WTC11 (cell line): ENCODE measurements around the gene LLGL2. TPM values are rescaled to one million over a fixed set of nuclear protein-coding genes. Genes with fewer than 3 reads are reported as not detected.

Experiments used
- ATAC-seq: fragments of 200-7000 bp; cut with Tn5 transposase; 2 replicates; pipeline ENCODE4 v1.10.0; 2021; ENCODE audit warnings: mild to moderate bottlenecking, moderate library complexity
- CTCF ChIA-PET: fragments of 300-600 bp; sonication (Branson Sonifier 250); formaldehyde crosslinking; loops from one replicate; lab custom pipeline; 2021; ENCODE audit warnings: antibody characterized with exemption; lab: Charles Lee
- POLR2A ChIA-PET: fragments of 350-600 bp; sonication (Branson Sonifier 250); formaldehyde crosslinking; loops from one replicate; lab custom pipeline; 2021; ENCODE audit warnings: antibody characterized with exemption; lab: Charles Lee
- DNase-seq: peaks from one replicate; pipeline ENCODE4 v3.0.0; 2021; ENCODE audit warnings: low spot score
- H3K27ac Mint-ChIP-seq: 2 replicates; pipeline ENCODE4 v1.8.0; 2021; ENCODE audit warnings: mixed read lengths
- H3K27me3 Mint-ChIP-seq: 2 replicates; pipeline ENCODE4 v1.8.0; 2021; ENCODE audit warnings: low read depth, mild to moderate bottlenecking, moderate library complexity, mixed read lengths
- H3K36me3 Mint-ChIP-seq: 2 replicates; pipeline ENCODE4 v1.8.0; 2021; ENCODE audit warnings: mixed read lengths
- H3K4me1 Mint-ChIP-seq: 2 replicates; pipeline ENCODE4 v1.8.0; 2022; ENCODE audit warnings: mixed read lengths
- H3K4me3 Mint-ChIP-seq: 2 replicates; pipeline ENCODE4 v1.8.0; 2021; ENCODE audit warnings: mild to moderate bottlenecking, moderate library complexity, mixed read lengths
- H3K9me3 Mint-ChIP-seq: 2 replicates; pipeline ENCODE4 v1.8.0; 2021; ENCODE audit warnings: mixed read lengths
- CREM ChIP-seq: sonication (generic); formaldehyde crosslinking; IDR thresholded peaks from 2 replicates; pipeline ENCODE4 v1.8.1; 2022; ENCODE audit warnings: mild to moderate bottlenecking, missing genetic modification reagents, moderate library complexity
- SP1 ChIP-seq: sonication (generic); formaldehyde crosslinking; conservative IDR thresholded peaks from 2 replicates; pipeline ENCODE4 v1.8.1; 2022; ENCODE audit warnings: missing genetic modification reagents
- ZNF232 ChIP-seq: sonication (generic); formaldehyde crosslinking; IDR thresholded peaks from 2 replicates; pipeline ENCODE4 v1.8.0; 2022; ENCODE audit warnings: mild to moderate bottlenecking, missing genetic modification reagents
- ZNF317 ChIP-seq: sonication (generic); formaldehyde crosslinking; IDR thresholded peaks from 2 replicates; pipeline ENCODE4 v1.8.1; 2023; ENCODE audit warnings: low read depth, mild to moderate bottlenecking, moderate library complexity, missing genetic modification reagents, borderline replicate concordance
- total RNA-seq: library from RNA; stranded (reverse); gene quantifications from 3 replicates; pipeline ENCODE4 v1.2.3, GENCODE V29; 2021
- TF ChIP-seq, protein P1 (sequence below): sonication (generic); formaldehyde crosslinking; IDR thresholded peaks from 2 replicates; pipeline ENCODE4 v1.8.1; 2023; ENCODE audit warnings: mild to moderate bottlenecking, missing genetic modification reagents, moderate library complexity
- TF ChIP-seq, protein P2 (sequence below): sonication (generic); formaldehyde crosslinking; IDR thresholded peaks from 2 replicates; pipeline ENCODE4 v1.8.0; 2022; ENCODE audit warnings: mild to moderate bottlenecking, missing genetic modification reagents
- TF ChIP-seq, protein P3 (sequence below): sonication (generic); formaldehyde crosslinking; IDR thresholded peaks from 2 replicates; pipeline ENCODE4 v1.8.0; 2023; ENCODE audit warnings: missing genetic modification reagents, mild to moderate bottlenecking, borderline replicate concordance
- TF ChIP-seq, protein P4 (sequence below): sonication (generic); formaldehyde crosslinking; IDR thresholded peaks from 2 replicates; pipeline ENCODE4 v1.8.0; 2022; ENCODE audit warnings: missing genetic modification reagents

The LLGL2 gene
- total RNA-seq, 1 experiment from 2014 or later = 103 TPM

DNA sequence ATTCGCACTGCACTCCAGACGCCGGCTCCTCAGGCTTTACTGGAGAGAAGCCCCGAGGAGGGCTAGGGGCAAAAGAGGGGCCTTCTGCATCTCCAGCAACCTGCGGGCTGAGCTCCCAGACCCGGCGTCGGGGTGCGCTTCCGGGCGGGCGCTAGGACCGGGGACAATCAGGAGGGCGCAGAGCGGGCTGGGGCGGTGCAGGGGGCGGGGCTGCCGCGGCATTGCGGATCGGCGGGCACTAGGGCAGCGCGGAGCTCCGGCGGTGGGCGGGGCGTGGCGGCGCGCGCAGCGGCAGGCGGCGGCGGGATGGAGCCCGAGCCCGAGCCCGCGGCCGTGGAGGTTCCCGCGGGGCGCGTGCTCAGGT, 9.3 kb upstream of the LLGL2 start, which contains the start of gene TSEN54:
Gene TSEN54 (plus strand): TSS at position 274 of the 364 bp plus-strand sequence. CDS start 33 bp downstream, at position 307.
- POLR2A ChIA-PET = interaction anchor here (0.5 to 1.4 kb wide), 8 partner anchors 9 to 264 kb away, joined by 3 to 6 read pairs (median 4); partner anchors contain the start of gene LLGL2
- H3K4me1 Mint-ChIP-seq = peaks cover 20% of the 10 kb centered on the region
- H3K36me3 Mint-ChIP-seq = peaks cover 25% of the 10 kb centered on the region
- ATAC-seq (peak; percentile 70), DNase-seq (peak; percentile 93)
- CTCF ChIA-PET = interaction anchor here (0.6 to 3.7 kb wide), 35 partner anchors 10 to 362 kb away, joined by 3 to 65 read pairs (median 5); partner anchors contain the start of genes GALK1, GGA3, LLGL2 and MIF4GD
- no peak within 1 kb of the TSS for H3K27ac Mint-ChIP-seq
- H3K4me3 Mint-ChIP-seq = peak within 1 kb of the TSS; percentile 80
- no peaks in the 10 kb centered on the region for H3K9me3 Mint-ChIP-seq
- no peaks in the 10 kb centered on the region for H3K27me3 Mint-ChIP-seq
- TF ChIP-seq, protein P1, sequence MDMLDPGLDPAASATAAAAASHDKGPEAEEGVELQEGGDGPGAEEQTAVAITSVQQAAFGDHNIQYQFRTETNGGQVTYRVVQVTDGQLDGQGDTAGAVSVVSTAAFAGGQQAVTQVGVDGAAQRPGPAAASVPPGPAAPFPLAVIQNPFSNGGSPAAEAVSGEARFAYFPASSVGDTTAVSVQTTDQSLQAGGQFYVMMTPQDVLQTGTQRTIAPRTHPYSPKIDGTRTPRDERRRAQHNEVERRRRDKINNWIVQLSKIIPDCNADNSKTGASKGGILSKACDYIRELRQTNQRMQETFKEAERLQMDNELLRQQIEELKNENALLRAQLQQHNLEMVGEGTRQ = peak; percentile 4; the same call in 1 of the 2 replicates
- TF ChIP-seq CREM (CRISPR knock-in tag) = peak; percentile 66
- TF ChIP-seq, protein P2, sequence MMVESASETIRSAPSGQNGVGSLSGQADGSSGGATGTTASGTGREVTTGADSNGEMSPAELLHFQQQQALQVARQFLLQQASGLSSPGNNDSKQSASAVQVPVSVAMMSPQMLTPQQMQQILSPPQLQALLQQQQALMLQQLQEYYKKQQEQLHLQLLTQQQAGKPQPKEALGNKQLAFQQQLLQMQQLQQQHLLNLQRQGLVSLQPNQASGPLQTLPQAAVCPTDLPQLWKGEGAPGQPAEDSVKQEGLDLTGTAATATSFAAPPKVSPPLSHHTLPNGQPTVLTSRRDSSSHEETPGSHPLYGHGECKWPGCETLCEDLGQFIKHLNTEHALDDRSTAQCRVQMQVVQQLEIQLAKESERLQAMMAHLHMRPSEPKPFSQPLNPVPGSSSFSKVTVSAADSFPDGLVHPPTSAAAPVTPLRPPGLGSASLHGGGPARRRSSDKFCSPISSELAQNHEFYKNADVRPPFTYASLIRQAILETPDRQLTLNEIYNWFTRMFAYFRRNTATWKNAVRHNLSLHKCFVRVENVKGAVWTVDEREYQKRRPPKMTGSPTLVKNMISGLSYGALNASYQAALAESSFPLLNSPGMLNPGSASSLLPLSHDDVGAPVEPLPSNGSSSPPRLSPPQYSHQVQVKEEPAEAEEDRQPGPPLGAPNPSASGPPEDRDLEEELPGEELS (CRISPR knock-in tag) = peak; percentile 24; the same call in 1 of the 2 replicates
- no peak for TF ChIP-seq ZNF317 (CRISPR knock-in tag)
- TF ChIP-seq SP1 (CRISPR knock-in tag) = peak; percentile 99

DNA sequence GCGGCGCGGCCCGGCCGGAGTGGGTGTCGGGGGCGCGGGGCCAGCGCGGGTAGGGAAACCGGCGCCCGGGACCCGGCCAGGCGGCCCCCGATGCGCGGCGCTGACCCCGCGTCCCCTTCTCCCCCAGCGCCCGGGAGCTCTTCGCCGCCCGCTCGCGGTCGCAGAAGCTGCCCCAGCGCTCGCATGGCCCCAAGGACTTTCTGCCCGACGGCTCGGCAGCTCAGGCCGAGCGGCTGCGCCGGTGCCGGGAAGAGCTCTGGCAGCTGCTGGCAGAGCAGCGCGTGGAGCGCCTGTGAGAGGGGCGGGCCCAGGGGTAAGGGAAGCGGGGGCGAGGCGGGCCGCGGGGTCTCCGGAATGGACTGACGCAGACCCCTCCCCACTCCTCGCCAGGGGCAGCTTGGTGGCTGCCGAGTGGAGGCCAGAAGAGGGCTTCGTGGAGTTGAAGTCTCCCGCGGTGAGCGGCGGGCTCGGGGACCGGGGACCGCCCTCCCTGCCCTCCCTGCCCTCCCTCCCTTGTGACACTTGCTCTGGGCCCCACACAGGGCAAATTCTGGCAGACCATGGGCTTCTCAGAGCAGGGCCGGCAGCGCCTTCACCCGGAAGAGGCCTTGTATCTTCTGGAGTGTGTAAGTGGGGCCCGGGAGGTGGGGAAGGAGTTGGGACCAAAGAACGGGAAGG, 8.7 kb upstream of the LLGL2 start:
- Mint-ChIP-seq H3K4me1 (peaks cover 20% of the 10 kb centered on the region), H3K27me3 (no peaks in the 10 kb centered on the region), H3K4me3 (peak overlapping the region; percentile 80), H3K9me3 (no peaks in the 10 kb centered on the region), H3K36me3 (peaks cover 25% of the 10 kb centered on the region), H3K27ac (no peak overlapping the region)
- no peak for TF ChIP-seq ZNF232 (CRISPR knock-in tag)
- TF ChIP-seq, protein P1 = 0 out of 2 replicates have a peak, but pooled peaks have one; percentile 4
- ChIA-PET CTCF (interaction anchor here (0.6 to 3.7 kb wide), 38 partner anchors 9 to 362 kb away, joined by 3 to 65 read pairs (median 5); partner anchors contain the start of genes GALK1, GGA3, LLGL2 and MIF4GD), POLR2A (interaction anchor here (0.5 to 1.4 kb wide), 9 partner anchors 8 to 263 kb away, joined by 3 to 6 read pairs (median 3); partner anchors contain the start of gene LLGL2)
- ATAC-seq (peak; percentile 2), DNase-seq (peak; percentile 46)

DNA sequence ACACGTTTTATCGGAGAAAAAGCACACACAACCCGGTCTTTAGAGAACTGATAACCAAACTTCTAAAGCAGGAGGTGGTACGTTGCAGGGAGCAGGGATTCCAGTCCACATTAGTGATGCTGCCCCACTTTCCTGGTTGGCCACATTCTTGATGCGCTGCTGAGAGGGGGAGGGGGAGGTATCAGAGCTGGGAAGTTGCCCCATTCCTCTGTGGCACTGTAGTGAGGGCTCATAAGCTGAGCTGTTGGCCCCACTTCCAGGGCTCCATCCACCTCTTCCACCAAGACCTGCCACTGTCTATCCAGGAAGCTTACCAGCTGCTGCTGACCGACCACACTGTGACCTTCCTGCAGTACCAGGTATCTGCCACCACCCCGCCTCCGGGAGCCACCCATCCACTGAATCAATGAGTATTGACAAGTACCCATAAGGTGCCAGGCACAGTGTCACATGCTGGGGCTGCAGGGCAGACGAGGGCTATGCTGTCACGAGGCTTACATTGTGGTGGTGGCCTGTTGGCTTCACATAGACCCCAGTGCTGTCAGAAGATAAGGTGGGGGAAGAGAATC, 8.1 kb upstream of the LLGL2 start:
- ATAC-seq (no peak), DNase-seq (no peak)
- POLR2A ChIA-PET = interaction anchor here (0.7 to 1.4 kb wide), 5 partner anchors 8 to 123 kb away, joined by 3 to 5 read pairs (median 4); partner anchors contain the start of gene LLGL2
- H3K4me3 Mint-ChIP-seq = peak overlapping the region; percentile 80
- CTCF ChIA-PET = interaction anchor here (0.6 to 3.7 kb wide), 21 partner anchors 8 to 277 kb away, joined by 3 to 65 read pairs (median 5); partner anchors contain the start of genes GALK1, LLGL2, MIF4GD and MYO15B
- H3K4me1 Mint-ChIP-seq = peaks cover 17% of the 10 kb centered on the region
- H3K36me3 Mint-ChIP-seq = peaks cover 28% of the 10 kb centered on the region
- H3K27me3 Mint-ChIP-seq = no peaks in the 10 kb centered on the region
- H3K27ac Mint-ChIP-seq = no peak overlapping the region
- no peaks in the 10 kb centered on the region for H3K9me3 Mint-ChIP-seq
- TF ChIP-seq, protein P3, sequence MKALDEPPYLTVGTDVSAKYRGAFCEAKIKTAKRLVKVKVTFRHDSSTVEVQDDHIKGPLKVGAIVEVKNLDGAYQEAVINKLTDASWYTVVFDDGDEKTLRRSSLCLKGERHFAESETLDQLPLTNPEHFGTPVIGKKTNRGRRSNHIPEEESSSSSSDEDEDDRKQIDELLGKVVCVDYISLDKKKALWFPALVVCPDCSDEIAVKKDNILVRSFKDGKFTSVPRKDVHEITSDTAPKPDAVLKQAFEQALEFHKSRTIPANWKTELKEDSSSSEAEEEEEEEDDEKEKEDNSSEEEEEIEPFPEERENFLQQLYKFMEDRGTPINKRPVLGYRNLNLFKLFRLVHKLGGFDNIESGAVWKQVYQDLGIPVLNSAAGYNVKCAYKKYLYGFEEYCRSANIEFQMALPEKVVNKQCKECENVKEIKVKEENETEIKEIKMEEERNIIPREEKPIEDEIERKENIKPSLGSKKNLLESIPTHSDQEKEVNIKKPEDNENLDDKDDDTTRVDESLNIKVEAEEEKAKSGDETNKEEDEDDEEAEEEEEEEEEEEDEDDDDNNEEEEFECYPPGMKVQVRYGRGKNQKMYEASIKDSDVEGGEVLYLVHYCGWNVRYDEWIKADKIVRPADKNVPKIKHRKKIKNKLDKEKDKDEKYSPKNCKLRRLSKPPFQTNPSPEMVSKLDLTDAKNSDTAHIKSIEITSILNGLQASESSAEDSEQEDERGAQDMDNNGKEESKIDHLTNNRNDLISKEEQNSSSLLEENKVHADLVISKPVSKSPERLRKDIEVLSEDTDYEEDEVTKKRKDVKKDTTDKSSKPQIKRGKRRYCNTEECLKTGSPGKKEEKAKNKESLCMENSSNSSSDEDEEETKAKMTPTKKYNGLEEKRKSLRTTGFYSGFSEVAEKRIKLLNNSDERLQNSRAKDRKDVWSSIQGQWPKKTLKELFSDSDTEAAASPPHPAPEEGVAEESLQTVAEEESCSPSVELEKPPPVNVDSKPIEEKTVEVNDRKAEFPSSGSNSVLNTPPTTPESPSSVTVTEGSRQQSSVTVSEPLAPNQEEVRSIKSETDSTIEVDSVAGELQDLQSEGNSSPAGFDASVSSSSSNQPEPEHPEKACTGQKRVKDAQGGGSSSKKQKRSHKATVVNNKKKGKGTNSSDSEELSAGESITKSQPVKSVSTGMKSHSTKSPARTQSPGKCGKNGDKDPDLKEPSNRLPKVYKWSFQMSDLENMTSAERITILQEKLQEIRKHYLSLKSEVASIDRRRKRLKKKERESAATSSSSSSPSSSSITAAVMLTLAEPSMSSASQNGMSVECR (CRISPR knock-in tag) = no peak
- TF ChIP-seq, protein P4, sequence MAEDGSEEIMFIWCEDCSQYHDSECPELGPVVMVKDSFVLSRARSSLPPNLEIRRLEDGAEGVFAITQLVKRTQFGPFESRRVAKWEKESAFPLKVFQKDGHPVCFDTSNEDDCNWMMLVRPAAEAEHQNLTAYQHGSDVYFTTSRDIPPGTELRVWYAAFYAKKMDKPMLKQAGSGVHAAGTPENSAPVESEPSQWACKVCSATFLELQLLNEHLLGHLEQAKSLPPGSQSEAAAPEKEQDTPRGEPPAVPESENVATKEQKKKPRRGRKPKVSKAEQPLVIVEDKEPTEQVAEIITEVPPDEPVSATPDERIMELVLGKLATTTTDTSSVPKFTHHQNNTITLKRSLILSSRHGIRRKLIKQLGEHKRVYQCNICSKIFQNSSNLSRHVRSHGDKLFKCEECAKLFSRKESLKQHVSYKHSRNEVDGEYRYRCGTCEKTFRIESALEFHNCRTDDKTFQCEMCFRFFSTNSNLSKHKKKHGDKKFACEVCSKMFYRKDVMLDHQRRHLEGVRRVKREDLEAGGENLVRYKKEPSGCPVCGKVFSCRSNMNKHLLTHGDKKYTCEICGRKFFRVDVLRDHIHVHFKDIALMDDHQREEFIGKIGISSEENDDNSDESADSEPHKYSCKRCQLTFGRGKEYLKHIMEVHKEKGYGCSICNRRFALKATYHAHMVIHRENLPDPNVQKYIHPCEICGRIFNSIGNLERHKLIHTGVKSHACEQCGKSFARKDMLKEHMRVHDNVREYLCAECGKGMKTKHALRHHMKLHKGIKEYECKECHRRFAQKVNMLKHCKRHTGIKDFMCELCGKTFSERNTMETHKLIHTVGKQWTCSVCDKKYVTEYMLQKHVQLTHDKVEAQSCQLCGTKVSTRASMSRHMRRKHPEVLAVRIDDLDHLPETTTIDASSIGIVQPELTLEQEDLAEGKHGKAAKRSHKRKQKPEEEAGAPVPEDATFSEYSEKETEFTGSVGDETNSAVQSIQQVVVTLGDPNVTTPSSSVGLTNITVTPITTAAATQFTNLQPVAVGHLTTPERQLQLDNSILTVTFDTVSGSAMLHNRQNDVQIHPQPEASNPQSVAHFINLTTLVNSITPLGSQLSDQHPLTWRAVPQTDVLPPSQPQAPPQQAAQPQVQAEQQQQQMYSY (CRISPR knock-in tag) = 0 out of 2 replicates have a peak, but pooled peaks have one; percentile 64
- TF ChIP-seq, all 79 proteins: peak for 1
